ENCODE results near the gene GPC5. TPM values are rescaled to one million over a fixed set of nuclear protein-coding genes. Genes with fewer than 3 reads are reported as not detected.

Gene GPC5
- total RNA-seq, 1 donor from 2014 or later, result 0.57 TPM

DNA sequence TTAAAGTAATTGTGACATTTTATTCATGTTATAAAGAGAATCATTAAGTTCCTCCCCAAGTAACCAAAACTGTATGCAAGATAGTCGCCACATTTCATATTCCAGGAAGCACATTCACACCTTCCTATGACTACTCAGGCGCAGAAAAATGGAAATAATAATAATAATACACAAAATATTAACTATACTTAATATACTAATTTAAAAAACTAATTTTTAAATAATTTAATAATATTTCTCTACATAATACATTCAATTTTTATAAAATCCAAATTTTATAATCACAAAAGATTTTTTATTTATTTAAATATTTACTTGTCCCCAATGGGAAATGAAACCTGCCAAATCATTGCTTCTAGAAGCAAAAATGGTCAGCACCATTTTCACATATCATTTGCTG, 1030.8 kb downstream of the GPC5 start:
- H3K27me3 Mint-ChIP-seq, result peaks cover 4% of the 10 kb centered on the region
- no peak for DNase-seq (ENCODE audit: low spot score, unreplicated experiment)
- H3K4me3 Mint-ChIP-seq (ENCODE audit: low read depth), result no peak overlapping the region
- H3K9me3 Mint-ChIP-seq (ENCODE audit: low read depth), result peaks cover 11% of the 10 kb centered on the region
- TF ChIP-seq, protein P1, sequence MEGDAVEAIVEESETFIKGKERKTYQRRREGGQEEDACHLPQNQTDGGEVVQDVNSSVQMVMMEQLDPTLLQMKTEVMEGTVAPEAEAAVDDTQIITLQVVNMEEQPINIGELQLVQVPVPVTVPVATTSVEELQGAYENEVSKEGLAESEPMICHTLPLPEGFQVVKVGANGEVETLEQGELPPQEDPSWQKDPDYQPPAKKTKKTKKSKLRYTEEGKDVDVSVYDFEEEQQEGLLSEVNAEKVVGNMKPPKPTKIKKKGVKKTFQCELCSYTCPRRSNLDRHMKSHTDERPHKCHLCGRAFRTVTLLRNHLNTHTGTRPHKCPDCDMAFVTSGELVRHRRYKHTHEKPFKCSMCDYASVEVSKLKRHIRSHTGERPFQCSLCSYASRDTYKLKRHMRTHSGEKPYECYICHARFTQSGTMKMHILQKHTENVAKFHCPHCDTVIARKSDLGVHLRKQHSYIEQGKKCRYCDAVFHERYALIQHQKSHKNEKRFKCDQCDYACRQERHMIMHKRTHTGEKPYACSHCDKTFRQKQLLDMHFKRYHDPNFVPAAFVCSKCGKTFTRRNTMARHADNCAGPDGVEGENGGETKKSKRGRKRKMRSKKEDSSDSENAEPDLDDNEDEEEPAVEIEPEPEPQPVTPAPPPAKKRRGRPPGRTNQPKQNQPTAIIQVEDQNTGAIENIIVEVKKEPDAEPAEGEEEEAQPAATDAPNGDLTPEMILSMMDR (IDR thresholded peaks at IDR 0.05; ENCODE audit: unreplicated experiment), result no peak
- H3K27ac Mint-ChIP-seq, result no peak overlapping the region
- H3K36me3 Mint-ChIP-seq (ENCODE audit: insufficient read depth), result no peaks in the 10 kb centered on the region
- peaks cover 2% of the 10 kb centered on the region for H3K4me1 Mint-ChIP-seq (ENCODE audit: low read depth)

GRCh38 chr13:92433386-92433785, 1035.0 kb downstream of the GPC5 start:
- no peaks in the 10 kb centered on the region for H3K36me3 Mint-ChIP-seq (ENCODE audit: insufficient read depth)
- H3K9me3 Mint-ChIP-seq (ENCODE audit: low read depth), result peaks cover 5% of the 10 kb centered on the region
- TF ChIP-seq, protein P1 (IDR thresholded peaks at IDR 0.05; ENCODE audit: unreplicated experiment), result no peak
- H3K27ac Mint-ChIP-seq, result no peak overlapping the region
- no peaks in the 10 kb centered on the region for H3K4me1 Mint-ChIP-seq (ENCODE audit: low read depth)
- H3K27me3 Mint-ChIP-seq, result peaks cover 4% of the 10 kb centered on the region
- H3K4me3 Mint-ChIP-seq (ENCODE audit: low read depth), result no peak overlapping the region
- DNase-seq (ENCODE audit: low spot score, unreplicated experiment), result no peak

GRCh38 chr13:92433963-92434362, 1035.5 kb downstream of the GPC5 start:
- no peak for DNase-seq (ENCODE audit: low spot score, unreplicated experiment)
- Mint-ChIP-seq H3K4me3 (ENCODE audit: low read depth) (no peak overlapping the region), H3K27me3 (peaks cover 7% of the 10 kb centered on the region), H3K4me1 (ENCODE audit: low read depth) (no peaks in the 10 kb centered on the region), H3K9me3 (ENCODE audit: low read depth) (peaks cover 5% of the 10 kb centered on the region), H3K27ac (no peak overlapping the region), H3K36me3 (ENCODE audit: insufficient read depth) (no peaks in the 10 kb centered on the region)
- TF ChIP-seq, protein P1 (IDR thresholded peaks at IDR 0.05; ENCODE audit: unreplicated experiment), result no peak

DNA sequence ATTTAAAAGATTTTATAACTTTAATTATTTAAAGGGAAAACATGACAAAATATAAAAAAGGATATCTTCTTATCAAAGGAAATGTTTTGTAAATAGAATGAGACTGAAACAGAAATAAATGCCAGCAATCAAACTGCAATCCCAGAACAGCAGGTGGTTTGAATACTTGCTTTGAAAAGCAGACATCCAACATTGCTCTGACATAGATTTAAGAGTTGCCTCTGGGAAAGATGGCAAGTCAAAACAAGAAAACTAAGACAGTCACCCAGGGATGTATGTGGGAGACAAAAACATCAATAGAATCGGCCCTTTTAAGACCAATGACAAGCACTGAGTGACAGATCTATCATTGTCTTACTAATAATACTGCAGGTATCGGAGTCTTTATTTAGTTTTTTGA, 1038.5 kb downstream of the GPC5 start:
- H3K4me3 Mint-ChIP-seq (ENCODE audit: low read depth), result no peak overlapping the region

GRCh38 chr13:92444244-92444643, 1045.8 kb downstream of the GPC5 start:
- no peaks in the 10 kb centered on the region for H3K9me3 Mint-ChIP-seq (ENCODE audit: low read depth)
- no peaks in the 10 kb centered on the region for H3K27me3 Mint-ChIP-seq
- H3K4me1 Mint-ChIP-seq (ENCODE audit: low read depth), result no peaks in the 10 kb centered on the region
- TF ChIP-seq, protein P1 (IDR thresholded peaks at IDR 0.05; ENCODE audit: unreplicated experiment), result no peak
- H3K27ac Mint-ChIP-seq, result no peak overlapping the region
- no peak overlapping the region for H3K4me3 Mint-ChIP-seq (ENCODE audit: low read depth)
- DNase-seq (ENCODE audit: low spot score, unreplicated experiment), result no peak
- no peaks in the 10 kb centered on the region for H3K36me3 Mint-ChIP-seq (ENCODE audit: insufficient read depth)

More for the DNA sequence above, 1038.5 kb downstream of the GPC5 start:
- Mint-ChIP-seq H3K27ac (no peak overlapping the region), H3K27me3 (peaks cover 7% of the 10 kb centered on the region), H3K4me1 (ENCODE audit: low read depth) (no peaks in the 10 kb centered on the region), H3K9me3 (ENCODE audit: low read depth) (peaks cover 5% of the 10 kb centered on the region), H3K36me3 (ENCODE audit: insufficient read depth) (no peaks in the 10 kb centered on the region)
- TF ChIP-seq, protein P1 (IDR thresholded peaks at IDR 0.05; ENCODE audit: unreplicated experiment), result no peak
- DNase-seq (ENCODE audit: low spot score, unreplicated experiment), result no peak

All from progenitor cell of endocrine pancreas (in vitro differentiated cells).